MM.1S (cell line): ENCODE results near the gene NAALADL2.

ENCODE experiments used
- DNase-seq: peaks from one replicate; pipeline ENCODE4 v3.0.0-alpha.2; 2015
- H2AFZ ChIP-seq: fragments of 300-600 bp; sonication (generic); 2 replicates; pipeline ENCODE4 v1.6.0; 2016; ENCODE audit warnings: antibody characterized with exemption, low read length
- H3F3A ChIP-seq: fragments of 300-600 bp; sonication (generic); 2 replicates; pipeline ENCODE4 v1.6.1; 2016; ENCODE audit warnings: mild to moderate bottlenecking, antibody characterized with exemption, low read length, moderate library complexity, mixed read lengths; ENCODE audit not compliant: insufficient read depth
- H3K27ac ChIP-seq: fragments of 300-600 bp; sonication (generic); 2 replicates; pipeline ENCODE4 v1.5.1; 2016; ENCODE audit warnings: mild to moderate bottlenecking, low read length
- H3K27me3 ChIP-seq: fragments of 300-600 bp; sonication (generic); replicated peaks from 2 replicates; pipeline ENCODE4 v1.6.0; 2016; ENCODE audit warnings: low read length; ENCODE audit not compliant: insufficient read depth
- H3K36me3 ChIP-seq: fragments of 300-600 bp; sonication (generic); replicated peaks from 2 replicates; pipeline ENCODE4 v1.6.1; 2016; ENCODE audit warnings: mild to moderate bottlenecking, low read length, mixed read lengths; ENCODE audit not compliant: insufficient read depth
- H3K4me1 ChIP-seq: fragments of 300-600 bp; sonication (generic); 2 replicates; pipeline ENCODE4 v1.6.1; 2016; ENCODE audit warnings: low read length, mixed read lengths
- H3K4me2 ChIP-seq: fragments of 300-600 bp; sonication (generic); 2 replicates; pipeline ENCODE4 v1.6.0; 2016; ENCODE audit warnings: low read depth, low read length
- H3K4me3 ChIP-seq: fragments of 300-600 bp; sonication (generic); 2 replicates; pipeline ENCODE4 v1.5.1; 2016; ENCODE audit warnings: low read length, mixed read lengths
- H3K79me2 ChIP-seq: fragments of 300-600 bp; sonication (generic); 2 replicates; pipeline ENCODE4 v1.6.1; 2016; ENCODE audit warnings: mixed run types, low read length, mixed read lengths
- H3K9ac ChIP-seq: fragments of 300-600 bp; sonication (generic); 2 replicates; pipeline ENCODE4 v1.6.1; 2016; ENCODE audit warnings: low read length, mixed read lengths
- H3K9me2 ChIP-seq: fragments of 300-600 bp; sonication (generic); replicated peaks from 2 replicates; pipeline ENCODE4 v1.6.1; 2016; ENCODE audit warnings: mild to moderate bottlenecking, low read length, mixed read lengths; ENCODE audit not compliant: insufficient read depth
- H3K9me3 ChIP-seq: fragments of 300-600 bp; sonication (generic); replicated peaks from 2 replicates; pipeline ENCODE4 v1.6.1; 2016; ENCODE audit warnings: mild to moderate bottlenecking, low read length, mixed read lengths; ENCODE audit not compliant: insufficient read depth
- H4K20me1 ChIP-seq: fragments of 300-600 bp; sonication (generic); 2 replicates; pipeline ENCODE4 v1.6.1; 2016; ENCODE audit warnings: mild to moderate bottlenecking, low read length, moderate library complexity, mixed read lengths; ENCODE audit not compliant: insufficient read depth
- CTCF ChIP-seq: fragments of 300-600 bp; sonication (generic); IDR thresholded peaks from 2 replicates; pipeline ENCODE4 v1.5.1; 2016; ENCODE audit warnings: antibody characterized with exemption, low read length, mixed read lengths
- EZH2 ChIP-seq: fragments of 300-600 bp; sonication (generic); optimal IDR thresholded peaks from 2 replicates; pipeline ENCODE3; 2017; ENCODE audit warnings: low read depth, mild to moderate bottlenecking, antibody characterized with exemption, low read length, mixed read lengths
- EZH2phosphoT487 ChIP-seq: fragments of 300-600 bp; sonication (generic); IDR thresholded peaks from 2 replicates; pipeline ENCODE4 v1.6.1; 2018; ENCODE audit warnings: antibody characterized with exemption, low read length

The NAALADL2 gene

GRCh38 chr3:174891524-174892203 lies 32.5 kb downstream of the NAALADL2 start:
- Histone ChIP-seq H3K4me3 (no peak overlapping the region), H3K4me1 (no peaks in the 10 kb centered on the region), H3K27ac (no peak overlapping the region), H3K4me2 (no peak overlapping the region), H3F3A (no peaks in the 10 kb centered on the region), H4K20me1 (no peaks in the 10 kb centered on the region), H3K9me2 (no peaks in the 10 kb centered on the region), H3K27me3 (no peaks in the 10 kb centered on the region), H2AFZ (no peak overlapping the region), H3K9ac (no peak overlapping the region), H3K79me2 (no peaks in the 10 kb centered on the region), H3K9me3 (no peaks in the 10 kb centered on the region), H3K36me3 (no peaks in the 10 kb centered on the region)
- no peak for DNase-seq
- TF ChIP-seq CTCF (no peak), EZH2phosphoT487 (no peak), EZH2 (no peak)

- no peak overlapping the region for H3K4me3 ChIP-seq
- TF ChIP-seq EZH2 (no peak), EZH2phosphoT487 (no peak), CTCF (no peak)
Measured at GRCh38 chr3:174907027-174907426, 47.9 kb downstream of the NAALADL2 start.

GRCh38 chr3:174907628-174908407 lies 48.7 kb downstream of the NAALADL2 start:
- no peaks in the 10 kb centered on the region for H3K4me1 ChIP-seq
- no peak for TF ChIP-seq EZH2phosphoT487
- no peak for TF ChIP-seq CTCF
- no peak for TF ChIP-seq EZH2
- DNase-seq, result no peak
- no peaks in the 10 kb centered on the region for H3K9me3 ChIP-seq
- H3K9ac ChIP-seq, result no peak overlapping the region
- H3K27me3 ChIP-seq, result no peaks in the 10 kb centered on the region
- H3F3A ChIP-seq, result no peaks in the 10 kb centered on the region
- H3K9me2 ChIP-seq, result no peaks in the 10 kb centered on the region
- no peaks in the 10 kb centered on the region for H3K36me3 ChIP-seq
- H4K20me1 ChIP-seq, result no peaks in the 10 kb centered on the region
- H3K4me3 ChIP-seq, result no peak overlapping the region
- no peak overlapping the region for H2AFZ ChIP-seq
- no peaks in the 10 kb centered on the region for H3K79me2 ChIP-seq
- no peak overlapping the region for H3K27ac ChIP-seq
- no peak overlapping the region for H3K4me2 ChIP-seq

More at GRCh38 chr3:174907027-174907426, 47.9 kb downstream of the NAALADL2 start:
- no peaks in the 10 kb centered on the region for H3K79me2 ChIP-seq
- H3F3A ChIP-seq, result no peaks in the 10 kb centered on the region
- no peak overlapping the region for H3K4me2 ChIP-seq
- H3K27ac ChIP-seq, result no peak overlapping the region
- H3K9me2 ChIP-seq, result no peaks in the 10 kb centered on the region
- H3K36me3 ChIP-seq, result no peaks in the 10 kb centered on the region
- H3K9ac ChIP-seq, result no peak overlapping the region
- H3K4me1 ChIP-seq, result no peaks in the 10 kb centered on the region
- H2AFZ ChIP-seq, result no peak overlapping the region
- H4K20me1 ChIP-seq, result no peaks in the 10 kb centered on the region
- H3K9me3 ChIP-seq, result no peaks in the 10 kb centered on the region
- DNase-seq, result no peak
- H3K27me3 ChIP-seq, result no peaks in the 10 kb centered on the region
